Suppressor macrophage (primary cell): ENCODE measurements around the gene SLC25A41.
"Not testable (repeated sequence)": the region's sequence is repeated elsewhere in the genome, so short reads cannot be mapped to it uniquely, and the experiment has no call there.

Experiments
- DNase-seq, 4 experiments: peaks; one replicate each; pipeline ENCODE4 v3.0.0-alpha.2; 2020 to 2022

The SLC25A41 gene

GRCh38 chr19:6406401-6406800 lies 27.2 kb downstream of the SLC25A41 start:
- peak in 2 of 4 experiments; percentile 46 to 59 for DNase-seq

GRCh38 chr19:6402837-6403608 lies 30.5 kb downstream of the SLC25A41 start:
- DNase-seq: no peak

DNA sequence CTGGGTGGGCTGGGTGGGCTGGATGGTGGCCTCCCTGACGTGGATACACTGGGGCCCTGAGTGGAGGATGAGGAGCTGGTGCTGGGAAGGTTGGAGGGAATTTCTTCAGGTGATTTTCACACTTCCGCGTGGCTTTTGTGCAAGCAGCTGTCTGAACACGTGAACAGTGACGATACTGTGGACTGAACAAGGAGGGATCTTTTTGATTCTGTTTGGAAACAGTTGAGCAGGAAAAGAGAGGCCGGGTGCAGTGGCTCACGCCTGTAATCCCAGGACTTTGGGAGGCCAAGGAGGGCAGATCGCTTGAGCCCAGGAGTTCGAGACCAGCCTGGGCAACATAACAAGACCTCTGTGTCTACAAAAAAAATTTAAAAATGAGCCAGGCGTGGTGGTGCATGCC lies 31.5 kb downstream of the SLC25A41 start:
- no peak for DNase-seq

- DNase-seq: not testable (repeated sequence)
Observed at GRCh38 chr19:6400062-6400944, 33.3 kb downstream of the SLC25A41 start.

GRCh38 chr19:6396305-6396704 lies 37.3 kb downstream of the SLC25A41 start:
- DNase-seq: no peak

GRCh38 chr19:6394831-6395230 lies 38.7 kb downstream of the SLC25A41 start:
- DNase-seq: peak in 1 of 4 experiments; percentile 17

DNA sequence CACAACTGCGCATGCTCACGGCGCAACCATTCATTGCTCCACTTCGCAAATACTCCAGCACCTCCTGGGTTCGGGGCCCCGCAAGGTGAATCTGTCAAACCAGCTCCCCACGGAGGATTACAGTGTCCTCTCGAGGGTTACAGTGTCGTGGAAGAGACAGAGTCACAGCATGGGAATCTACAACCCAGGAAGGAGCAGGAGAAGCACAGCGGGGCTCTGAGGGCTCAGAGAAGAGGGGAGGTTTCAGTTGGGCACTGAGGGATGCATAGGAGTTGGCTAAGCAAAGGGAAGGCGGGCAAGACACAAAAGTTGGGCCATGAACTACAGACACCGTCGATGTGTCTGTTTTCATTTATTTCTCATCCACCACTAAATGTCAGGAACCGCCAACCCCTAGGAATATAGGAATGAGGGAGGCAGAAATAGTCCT lies 39.6 kb downstream of the SLC25A41 start:
- no peak for DNase-seq

GRCh38 chr19:6393074-6393982 lies 40.2 kb downstream of the SLC25A41 start, which contains the start of gene GTF2F1:
TSS of gene GTF2F1 (minus strand) at chr19:6393164. CDS start at chr19:6392995, 169 bp downstream.
- DNase-seq: peak; percentile 93 to 95 (median 95)

GRCh38 chr19:6392221-6393073 lies 41.1 kb downstream of the SLC25A41 start:
- peak; percentile 9 to 58 (median 42) for DNase-seq

DNA sequence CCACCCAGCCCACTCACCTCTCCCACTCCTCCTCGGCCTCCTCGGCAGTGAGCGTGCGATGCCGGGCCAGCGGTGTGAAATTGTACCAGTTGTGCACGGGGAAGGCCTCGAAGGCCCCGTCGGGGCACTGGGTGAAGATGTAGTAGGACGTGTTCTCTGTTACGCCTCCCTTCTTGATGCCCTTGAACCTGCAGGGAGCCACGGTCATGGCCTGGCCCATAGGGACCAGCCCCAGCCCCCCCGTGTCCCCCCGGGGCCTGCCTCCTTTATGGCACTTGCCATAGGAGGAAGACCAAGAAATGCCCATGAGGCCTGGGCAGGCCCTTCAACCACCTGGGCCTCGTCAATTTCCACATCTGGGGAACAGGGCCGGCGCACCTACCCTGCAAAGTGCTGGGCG lies 46.2 kb downstream of the SLC25A41 start:
- no peak for DNase-seq

DNA sequence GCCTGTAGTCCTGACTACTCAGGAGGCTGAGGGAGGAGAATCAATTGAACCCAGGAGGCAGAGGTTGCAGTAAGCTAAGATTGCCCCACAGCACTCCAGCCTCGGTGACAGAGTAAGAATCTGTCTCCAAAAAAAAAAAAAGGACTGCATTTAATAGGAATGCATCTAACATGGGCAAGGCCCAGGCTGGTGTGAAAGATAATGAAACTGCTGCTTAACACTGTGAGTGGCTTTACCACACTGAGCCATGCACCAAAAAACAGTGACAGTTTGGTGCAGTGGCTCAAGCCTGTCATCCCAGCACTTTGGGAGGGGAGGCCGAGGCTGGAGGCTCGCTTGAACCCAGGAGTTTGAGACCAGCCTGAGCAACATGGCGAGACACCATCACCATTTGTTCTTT lies 49.2 kb downstream of the SLC25A41 start:
- DNase-seq: no peak

DNA sequence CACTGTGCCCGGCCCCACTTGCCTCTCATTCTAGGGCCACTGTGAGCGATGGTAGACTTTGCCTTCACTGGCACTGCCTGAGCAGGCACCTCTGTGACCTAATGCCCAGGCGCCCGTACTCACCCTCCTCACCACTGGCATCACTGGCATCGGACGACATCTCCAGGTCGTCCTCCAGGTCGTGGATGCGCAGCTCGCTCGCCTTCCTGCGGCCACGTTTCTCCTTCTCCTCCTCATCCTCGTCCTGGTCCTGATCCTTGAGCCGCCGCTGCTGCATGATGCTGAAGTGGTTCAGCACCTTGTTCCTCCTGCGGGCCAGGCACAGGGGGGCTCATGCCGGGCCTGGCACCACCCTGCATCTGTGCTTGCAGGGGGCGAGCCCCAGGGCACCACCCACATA lies 50.4 kb downstream of the SLC25A41 start:
- no peak for DNase-seq

- no peak for DNase-seq
Observed at GRCh38 chr19:6381030-6381750, 52.4 kb downstream of the SLC25A41 start.

GRCh38 chr19:6379744-6380143 lies 53.8 kb downstream of the SLC25A41 start:
- no peak for DNase-seq

DNA sequence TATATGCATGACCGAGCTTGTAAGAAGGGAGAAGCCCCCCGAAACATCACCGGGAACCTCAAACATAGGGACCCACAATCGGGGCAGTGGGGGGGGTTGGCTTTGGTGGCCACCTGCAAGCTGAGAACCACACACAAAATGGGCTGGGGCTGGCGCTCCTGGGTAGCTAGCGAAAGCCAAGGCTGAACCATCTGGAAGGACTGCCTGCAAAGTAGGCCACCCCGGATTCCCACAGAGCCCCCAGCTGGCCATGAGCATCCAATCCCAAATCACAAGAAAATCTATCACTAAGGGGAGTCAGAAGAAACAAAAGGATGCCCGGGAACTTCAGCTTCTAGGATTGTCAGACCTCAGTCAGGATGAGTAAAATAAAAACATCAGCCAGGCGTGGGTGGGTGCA lies 55.1 kb downstream of the SLC25A41 start:
- DNase-seq: no peak

GRCh38 chr19:6378041-6378440 lies 55.5 kb downstream of the SLC25A41 start:
- no peak for DNase-seq

GRCh38 chr19:6376512-6377190 lies 56.9 kb downstream of the SLC25A41 start:
- DNase-seq: no peak
